ENCODE data around the gene PSMG3. TPM values are rescaled to one million over a fixed set of nuclear protein-coding genes. Genes with fewer than 3 reads are reported as not detected.

The PSMG3 gene
- total RNA-seq, 2 experiments from 2014 or later, result 33.1 to 33.3 TPM

DNA sequence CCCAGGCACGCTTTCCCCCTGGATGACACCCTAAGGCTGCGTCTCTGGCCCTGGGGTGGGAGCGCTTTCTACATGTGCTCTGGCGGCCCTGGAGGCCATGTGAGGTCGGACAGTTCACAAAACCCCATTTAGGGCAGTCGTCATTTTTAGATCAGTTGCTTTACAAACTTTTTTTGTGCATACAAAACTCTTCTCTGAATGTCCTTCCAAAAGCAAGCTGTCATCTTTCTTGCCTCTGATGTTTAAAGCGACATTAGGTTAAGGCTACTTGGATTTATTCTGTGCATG, 33.4 kb downstream of the PSMG3 start:
- no peaks in the 10 kb centered on the region for H3K9me3 Mint-ChIP-seq (ENCODE audit: insufficient read depth)
- no peak overlapping the region for H3K4me3 Mint-ChIP-seq
- CTCF ChIA-PET, result no interaction called here
- DNase-seq (no peak), ATAC-seq (no peak)
- no peaks in the 10 kb centered on the region for H3K27me3 Mint-ChIP-seq (ENCODE audit: low read depth)
- H3K27ac Mint-ChIP-seq, result no peak overlapping the region
- peaks cover 27% of the 10 kb centered on the region for H3K4me1 Mint-ChIP-seq (ENCODE audit: low read depth)
- POLR2A ChIA-PET, result no interaction called here
- H3K36me3 Mint-ChIP-seq (ENCODE audit: low read depth), result peaks cover 9% of the 10 kb centered on the region

DNA sequence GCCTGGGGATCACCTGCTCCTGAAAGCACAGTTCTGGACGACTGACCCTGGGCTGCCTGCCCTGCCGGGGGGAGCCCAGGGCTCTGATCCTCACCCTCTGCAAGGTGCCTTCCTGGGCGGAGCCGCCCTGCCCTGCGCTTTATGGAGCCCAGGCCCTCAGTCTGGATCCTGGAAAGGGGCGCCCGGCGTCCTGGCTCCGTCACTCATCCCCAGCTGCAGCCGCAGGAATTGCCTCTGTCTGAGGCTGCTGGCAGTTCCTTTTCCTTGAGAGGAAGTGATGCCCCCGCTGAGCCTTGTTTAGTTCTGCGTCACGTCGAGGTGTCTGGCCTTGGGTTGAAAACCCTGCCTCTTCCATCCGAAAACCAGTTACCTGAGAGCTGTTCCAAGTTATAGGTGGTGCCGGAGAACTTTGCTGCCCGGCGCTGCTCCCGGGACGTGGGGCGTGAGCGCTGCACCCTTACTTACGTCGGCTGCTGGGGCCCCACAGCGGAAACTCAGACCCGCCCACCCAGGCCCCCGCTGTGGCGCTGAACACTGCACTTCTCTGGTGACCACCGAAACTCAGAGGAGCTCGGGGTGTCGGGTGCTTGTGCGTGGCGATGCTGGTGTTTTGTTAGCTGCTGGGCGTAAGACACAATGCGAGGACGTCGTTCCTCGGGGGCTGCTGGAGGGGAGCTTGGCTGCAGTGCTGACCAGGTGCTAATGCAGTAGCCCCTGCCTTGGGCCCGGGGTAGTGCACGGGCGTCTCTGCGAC, 34.0 kb downstream of the PSMG3 start:
- DNase-seq (no peak), ATAC-seq (no peak)
- no peaks in the 10 kb centered on the region for H3K27me3 Mint-ChIP-seq (ENCODE audit: low read depth)
- H3K4me1 Mint-ChIP-seq (ENCODE audit: low read depth), result peaks cover 28% of the 10 kb centered on the region
- H3K9me3 Mint-ChIP-seq (ENCODE audit: insufficient read depth), result no peaks in the 10 kb centered on the region
- no peak overlapping the region for H3K4me3 Mint-ChIP-seq
- POLR2A ChIA-PET, result no interaction called here
- H3K36me3 Mint-ChIP-seq (ENCODE audit: low read depth), result peaks cover 4% of the 10 kb centered on the region
- H3K27ac Mint-ChIP-seq, result no peak overlapping the region
- CTCF ChIA-PET, result interaction anchor here (1.3 kb wide), 1 partner anchor 62 kb away, joined by 3 read pairs; no protein-coding TSS in a partner anchor

GRCh38 chr7:1535100-1535458, 34.8 kb downstream of the PSMG3 start:
- no peak for ATAC-seq
- peaks cover 30% of the 10 kb centered on the region for H3K4me1 Mint-ChIP-seq (ENCODE audit: low read depth)
- CTCF ChIA-PET, result interaction anchor here (1.3 kb wide), 1 partner anchor 61 kb away, joined by 3 read pairs; no protein-coding TSS in a partner anchor
- H3K9me3 Mint-ChIP-seq (ENCODE audit: insufficient read depth), result no peaks in the 10 kb centered on the region
- no peak overlapping the region for H3K27ac Mint-ChIP-seq
- no peak for DNase-seq
- H3K27me3 Mint-ChIP-seq (ENCODE audit: low read depth), result no peaks in the 10 kb centered on the region
- POLR2A ChIA-PET, result no interaction called here
- H3K36me3 Mint-ChIP-seq (ENCODE audit: low read depth), result peaks cover 2% of the 10 kb centered on the region
- H3K4me3 Mint-ChIP-seq, result no peak overlapping the region

DNA sequence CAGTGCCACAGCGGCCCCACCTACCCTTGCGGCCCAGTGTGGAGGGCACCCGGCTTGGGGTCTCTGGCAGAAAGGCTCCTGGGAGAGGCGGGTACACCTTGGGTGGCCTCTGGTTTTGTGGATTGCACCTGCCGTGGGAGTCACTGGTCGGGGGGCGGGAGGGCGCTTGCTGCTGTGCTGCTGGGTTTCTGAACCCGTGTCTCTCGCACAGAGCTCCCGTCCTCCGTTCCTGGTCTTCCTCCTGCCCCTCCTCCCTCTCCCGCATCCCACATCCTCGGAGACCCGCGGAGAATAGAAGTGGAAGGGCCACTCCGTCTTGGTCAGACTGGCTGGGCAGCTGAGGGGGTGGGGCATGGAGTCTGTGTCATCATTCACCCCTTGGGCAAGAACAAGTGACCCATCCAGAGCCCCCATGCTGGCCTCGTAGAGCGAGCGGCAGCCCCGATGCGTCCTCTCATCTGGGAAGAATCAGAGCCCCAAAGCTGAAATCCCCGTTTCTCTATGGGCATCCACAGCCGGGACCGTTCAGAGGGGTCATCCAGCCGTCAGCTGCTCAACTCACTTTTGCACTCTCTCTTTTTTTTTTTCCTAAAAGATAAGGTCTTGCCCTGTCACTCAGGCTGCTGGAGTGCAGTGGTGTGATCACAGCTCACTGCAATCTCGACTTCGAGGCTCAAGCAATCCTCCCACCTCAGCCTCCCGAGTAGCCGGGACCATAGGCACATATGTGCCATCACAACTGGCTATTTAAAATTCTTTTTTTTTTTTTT, 35.3 kb downstream of the PSMG3 start:
- Mint-ChIP-seq H3K4me3 (no peak overlapping the region), H3K36me3 (ENCODE audit: low read depth) (peaks cover 2% of the 10 kb centered on the region), H3K9me3 (ENCODE audit: insufficient read depth) (no peaks in the 10 kb centered on the region), H3K27ac (peak overlapping the region; percentile 30), H3K4me1 (ENCODE audit: low read depth) (peaks cover 32% of the 10 kb centered on the region), H3K27me3 (ENCODE audit: low read depth) (no peaks in the 10 kb centered on the region)
- ChIA-PET CTCF (interaction anchor here (1.3 kb wide), 1 partner anchor 60 kb away, joined by 3 read pairs; no protein-coding TSS in a partner anchor), POLR2A (no interaction called here)
- DNase-seq (no peak), ATAC-seq (no peak)

DNA sequence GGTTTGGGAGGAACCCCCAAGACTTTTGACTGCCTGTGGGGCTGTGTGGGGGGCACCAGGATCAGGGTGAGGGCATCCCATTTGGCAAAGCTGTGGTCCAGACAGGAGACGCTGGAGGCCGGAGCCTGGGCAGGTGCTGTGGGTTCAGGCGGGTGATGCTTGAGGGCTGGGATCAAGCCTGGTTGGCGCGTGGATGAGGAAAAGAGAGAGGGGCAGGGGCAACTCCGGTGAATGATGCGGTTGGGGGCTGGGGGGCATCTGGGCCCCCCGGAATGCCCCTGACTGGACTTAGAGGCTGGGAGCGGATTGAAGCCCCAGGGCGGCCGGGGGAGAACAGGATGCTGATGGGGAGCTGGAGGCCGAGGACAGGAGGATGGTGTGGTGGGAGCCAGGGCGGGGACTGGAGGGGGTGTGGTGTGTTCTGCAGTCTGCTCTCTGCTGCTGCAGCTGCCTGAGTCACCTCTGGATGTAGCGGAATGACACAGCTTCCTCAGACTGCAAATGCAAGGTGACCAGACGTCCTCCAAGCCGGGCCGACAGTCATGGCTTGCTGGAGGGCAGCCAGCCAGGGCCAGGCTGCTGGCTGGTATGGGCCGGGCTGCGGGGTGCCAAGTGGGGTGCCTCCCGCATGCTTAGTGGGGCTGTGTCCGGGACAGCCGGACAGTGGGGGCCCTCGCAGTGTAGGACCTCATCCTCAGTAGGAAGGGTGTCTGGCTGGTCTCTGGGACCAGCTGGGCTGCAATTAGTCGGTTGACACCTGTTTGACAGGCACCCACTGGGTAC, 36.1 kb downstream of the PSMG3 start:
- no peak for ATAC-seq
- H3K27me3 Mint-ChIP-seq (ENCODE audit: low read depth), result no peaks in the 10 kb centered on the region
- ChIA-PET POLR2A (no interaction called here), CTCF (no interaction called here)
- H3K4me1 Mint-ChIP-seq (ENCODE audit: low read depth), result peaks cover 32% of the 10 kb centered on the region
- peak; percentile 53 for DNase-seq
- no peaks in the 10 kb centered on the region for H3K9me3 Mint-ChIP-seq (ENCODE audit: insufficient read depth)
- peaks cover 2% of the 10 kb centered on the region for H3K36me3 Mint-ChIP-seq (ENCODE audit: low read depth)
- peak overlapping the region; percentile 83 for H3K27ac Mint-ChIP-seq
- H3K4me3 Mint-ChIP-seq, result peak overlapping the region; percentile 38

- Mint-ChIP-seq H3K27me3 (ENCODE audit: low read depth) (no peaks in the 10 kb centered on the region), H3K36me3 (ENCODE audit: low read depth) (peaks cover 2% of the 10 kb centered on the region), H3K27ac (peak overlapping the region; percentile 83), H3K9me3 (ENCODE audit: insufficient read depth) (no peaks in the 10 kb centered on the region), H3K4me3 (peak overlapping the region; percentile 83), H3K4me1 (ENCODE audit: low read depth) (peaks cover 32% of the 10 kb centered on the region)
- ATAC-seq (no peak), DNase-seq (no peak)
- POLR2A ChIA-PET, result no interaction called here
- CTCF ChIA-PET, result no interaction called here
Observed at GRCh38 chr7:1533255-1533546, 36.6 kb downstream of the PSMG3 start.

DNA sequence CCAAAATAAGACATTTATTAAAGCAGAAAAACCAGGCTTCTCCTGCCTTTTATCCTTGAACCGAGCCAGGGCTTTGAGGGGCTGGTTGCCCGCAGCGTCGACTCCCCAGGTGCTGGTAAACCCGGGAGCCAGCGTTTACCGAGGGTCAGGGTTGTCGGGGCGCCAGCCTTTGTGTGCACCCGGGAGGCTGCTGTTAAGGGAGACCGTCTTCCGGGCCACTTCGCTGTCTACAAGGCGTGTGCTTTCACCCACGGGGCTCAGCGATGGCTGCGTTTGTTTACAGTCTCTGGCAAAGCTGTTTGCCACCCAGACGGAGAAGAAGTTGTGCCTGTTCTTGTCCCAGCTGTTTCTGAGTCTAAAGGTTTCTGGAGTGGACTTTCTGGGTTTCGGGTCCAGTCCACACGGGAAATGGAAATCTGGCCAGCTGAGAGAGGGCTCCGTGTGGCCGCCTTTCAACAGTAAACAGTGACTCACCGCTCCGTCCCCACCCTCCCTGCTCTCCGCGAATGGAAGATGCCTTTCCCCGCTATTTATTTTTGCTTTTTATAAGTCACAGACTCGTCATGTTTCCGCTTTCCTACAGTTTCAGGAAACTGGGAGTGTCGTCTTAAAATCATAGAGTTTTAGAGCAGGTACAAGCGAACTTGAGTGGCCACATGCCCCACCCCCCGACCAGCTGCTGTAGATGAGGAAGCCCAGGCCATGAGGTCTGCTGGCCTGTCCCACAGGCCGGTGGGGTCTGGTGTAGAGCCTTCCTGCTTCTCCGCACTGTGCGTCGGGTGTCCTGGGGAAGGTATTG, 37.2 kb downstream of the PSMG3 start:
- Mint-ChIP-seq H3K9me3 (ENCODE audit: insufficient read depth) (no peaks in the 10 kb centered on the region), H3K36me3 (ENCODE audit: low read depth) (no peaks in the 10 kb centered on the region), H3K27me3 (ENCODE audit: low read depth) (no peaks in the 10 kb centered on the region), H3K4me3 (peak overlapping the region; percentile 83), H3K27ac (peak overlapping the region; percentile 83), H3K4me1 (ENCODE audit: low read depth) (peaks cover 32% of the 10 kb centered on the region)
- CTCF ChIA-PET, result interaction anchor here (0.6 to 0.9 kb wide), 2 partner anchors 24 to 27 kb away, joined by 3 to 4 read pairs; no protein-coding TSS in a partner anchor
- peak; percentile 67 for DNase-seq
- POLR2A ChIA-PET, result no interaction called here
- ATAC-seq, result peak; percentile 66

DNA sequence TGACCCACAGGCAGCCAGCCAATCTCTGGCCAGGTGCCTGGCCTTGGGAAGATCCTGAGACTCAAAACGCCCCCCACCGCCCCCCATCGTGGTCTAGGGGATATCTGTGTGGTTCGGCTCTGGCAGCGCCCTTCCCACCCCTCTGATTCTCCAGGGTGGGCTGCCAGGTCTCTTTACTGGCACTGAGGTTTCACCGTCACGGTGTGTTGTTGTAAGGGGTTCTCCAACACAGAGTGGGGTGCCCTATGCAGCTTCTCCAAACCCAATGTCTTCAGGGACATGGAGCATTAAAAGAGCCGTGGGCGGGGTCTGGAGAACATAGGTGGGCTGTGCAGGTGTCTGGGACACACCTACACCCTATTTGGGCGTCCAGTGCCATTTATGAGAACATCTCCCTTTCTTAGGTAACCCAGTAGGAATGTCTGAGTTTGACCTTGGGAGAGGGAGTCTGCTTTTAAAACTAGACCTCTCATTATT, 37.8 kb downstream of the PSMG3 start:
- H3K9me3 Mint-ChIP-seq (ENCODE audit: insufficient read depth), result no peaks in the 10 kb centered on the region
- ChIA-PET CTCF (interaction anchor here (0.6 to 0.9 kb wide), 2 partner anchors 24 to 27 kb away, joined by 3 to 4 read pairs; no protein-coding TSS in a partner anchor), POLR2A (interaction anchor here (0.6 kb wide), 1 partner anchor 789 kb away, joined by 4 read pairs; no protein-coding TSS in a partner anchor)
- no peaks in the 10 kb centered on the region for H3K27me3 Mint-ChIP-seq (ENCODE audit: low read depth)
- H3K27ac Mint-ChIP-seq, result peak overlapping the region; percentile 83
- peak; percentile 40 for DNase-seq
- peak; percentile 11 for ATAC-seq
- peak overlapping the region; percentile 83 for H3K4me3 Mint-ChIP-seq
- H3K36me3 Mint-ChIP-seq (ENCODE audit: low read depth), result no peaks in the 10 kb centered on the region
- H3K4me1 Mint-ChIP-seq (ENCODE audit: low read depth), result peaks cover 32% of the 10 kb centered on the region

- DNase-seq (peak; percentile 46), ATAC-seq (peak; percentile 33)
- H3K36me3 Mint-ChIP-seq (ENCODE audit: low read depth), result no peaks in the 10 kb centered on the region
- H3K9me3 Mint-ChIP-seq (ENCODE audit: insufficient read depth), result no peaks in the 10 kb centered on the region
- ChIA-PET POLR2A (interaction anchor here (0.6 kb wide), 1 partner anchor 790 kb away, joined by 4 read pairs; no protein-coding TSS in a partner anchor), CTCF (no interaction called here)
- H3K4me1 Mint-ChIP-seq (ENCODE audit: low read depth), result peaks cover 32% of the 10 kb centered on the region
- H3K27me3 Mint-ChIP-seq (ENCODE audit: low read depth), result peaks cover 6% of the 10 kb centered on the region
- H3K4me3 Mint-ChIP-seq, result peak overlapping the region; percentile 83
- H3K27ac Mint-ChIP-seq, result peak overlapping the region; percentile 83
Observed at GRCh38 chr7:1531263-1531978, 38.4 kb downstream of the PSMG3 start.

DNA sequence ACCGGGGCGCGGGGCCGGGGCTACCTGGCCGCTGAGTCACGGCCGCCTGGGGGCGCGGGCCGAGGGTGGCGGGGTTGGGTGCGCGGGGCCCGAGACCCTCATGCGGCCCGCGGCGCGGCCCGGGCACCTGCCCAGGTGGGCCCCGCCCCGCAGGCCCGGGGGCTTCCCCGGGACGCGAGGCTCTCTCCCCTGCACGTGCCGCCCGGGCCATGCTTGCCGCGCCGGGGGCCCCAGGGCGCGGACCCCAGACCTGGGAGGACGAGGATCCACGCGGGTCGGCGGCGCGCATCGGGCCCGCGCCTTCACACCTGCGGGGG, 38.9 kb downstream of the PSMG3 start:
- Mint-ChIP-seq H3K9me3 (ENCODE audit: insufficient read depth) (no peaks in the 10 kb centered on the region), H3K4me3 (no peak overlapping the region), H3K27me3 (ENCODE audit: low read depth) (peaks cover 9% of the 10 kb centered on the region), H3K36me3 (ENCODE audit: low read depth) (no peaks in the 10 kb centered on the region), H3K27ac (no peak overlapping the region), H3K4me1 (ENCODE audit: low read depth) (peaks cover 32% of the 10 kb centered on the region)
- CTCF ChIA-PET, result no interaction called here
- DNase-seq (no peak), ATAC-seq (peak; percentile 3)
- POLR2A ChIA-PET, result no interaction called here

Data from activated CD8-positive, alpha-beta T cell treated with anti-CD3 and anti-CD28 coated beads, Interleukin-2, amount 10 ng/mL, durations not matched to agents 7 days and 5 days (primary cell).